Loucy (cell line): ENCODE results near the gene KCNF1.

Experiments used
- H2AFZ ChIP-seq: fragments of 200-600 bp; sonication (generic); 2 replicates; pipeline ENCODE4 v1.6.0; 2016; ENCODE audit warnings: antibody characterized with exemption, mild to moderate bottlenecking, low read length, moderate library complexity
- H3F3A ChIP-seq: fragments of 200-600 bp; 2 replicates; pipeline ENCODE4 v1.6.0; 2016; ENCODE audit warnings: antibody characterized with exemption, low read depth, mild to moderate bottlenecking
- H3K27me3 ChIP-seq: fragments of 200-600 bp; sonication (generic); 2 replicates; pipeline ENCODE4 v1.6.1; 2014; ENCODE audit warnings: low read length, mild to moderate bottlenecking; ENCODE audit not compliant: insufficient read depth, poor library complexity, severe bottlenecking
- H3K36me3 ChIP-seq: fragments of 200-600 bp; sonication (generic); 2 replicates; pipeline ENCODE4 v1.6.1; 2016; ENCODE audit warnings: low read length; ENCODE audit not compliant: insufficient read depth
- H3K4me1 ChIP-seq: fragments of 200-600 bp; sonication (generic); 2 replicates; pipeline ENCODE4 v1.5.1; 2014; ENCODE audit warnings: low read length, mild to moderate bottlenecking; ENCODE audit not compliant: insufficient read depth, poor library complexity, severe bottlenecking
- H3K4me2 ChIP-seq: fragments of 200-600 bp; sonication (generic); 2 replicates; pipeline ENCODE4 v1.6.0; 2014; ENCODE audit warnings: antibody characterized with exemption, low read length, low read depth, mild to moderate bottlenecking; ENCODE audit not compliant: poor library complexity, severe bottlenecking
- H3K4me3 ChIP-seq: fragments of 200-600 bp; sonication (generic); 2 replicates; pipeline ENCODE4 v1.5.1; 2014; ENCODE audit warnings: low read length, mild to moderate bottlenecking, mixed read lengths; ENCODE audit not compliant: poor library complexity, severe bottlenecking
- H3K79me2 ChIP-seq: fragments of 200-600 bp; sonication (generic); 2 replicates; pipeline ENCODE4 v1.6.1; 2014; ENCODE audit warnings: low read length; ENCODE audit not compliant: insufficient read depth
- H3K9ac ChIP-seq: fragments of 200-600 bp; sonication (generic); 2 replicates; pipeline ENCODE4 v1.6.0; 2014; ENCODE audit warnings: mild to moderate bottlenecking, low read depth, low read length, moderate library complexity; ENCODE audit not compliant: poor library complexity, severe bottlenecking
- H3K9me2 ChIP-seq: fragments of 200-600 bp; sonication (generic); replicated peaks from 2 replicates; pipeline ENCODE4 v1.6.1; 2016; ENCODE audit warnings: low read depth, low read length, mixed read lengths
- H3K9me3 ChIP-seq: fragments of 200-600 bp; sonication (generic); 2 replicates; pipeline ENCODE4 v1.6.1; 2014; ENCODE audit warnings: mild to moderate bottlenecking, antibody characterized with exemption, low read length, low read depth; ENCODE audit not compliant: insufficient read depth
- H4K20me1 ChIP-seq: fragments of 200-600 bp; sonication (generic); 2 replicates; pipeline ENCODE4 v1.6.0; 2014; ENCODE audit warnings: antibody characterized with exemption, low read length, mild to moderate bottlenecking; ENCODE audit not compliant: insufficient read depth, poor library complexity, severe bottlenecking
- EZH2phosphoT487 ChIP-seq: fragments of 200-600 bp; IDR thresholded peaks from 2 replicates; pipeline ENCODE4 v1.6.1; 2018; ENCODE audit warnings: antibody characterized with exemption, mild to moderate bottlenecking, moderate library complexity, borderline replicate concordance
- TF ChIP-seq, protein P1 (sequence below): fragments of 200-600 bp; sonication (generic); conservative IDR thresholded peaks from 2 replicates; pipeline ENCODE4 v1.5.1; 2014; ENCODE audit warnings: mild to moderate bottlenecking, antibody characterized with exemption, low read length

KCNF1 gene

DNA sequence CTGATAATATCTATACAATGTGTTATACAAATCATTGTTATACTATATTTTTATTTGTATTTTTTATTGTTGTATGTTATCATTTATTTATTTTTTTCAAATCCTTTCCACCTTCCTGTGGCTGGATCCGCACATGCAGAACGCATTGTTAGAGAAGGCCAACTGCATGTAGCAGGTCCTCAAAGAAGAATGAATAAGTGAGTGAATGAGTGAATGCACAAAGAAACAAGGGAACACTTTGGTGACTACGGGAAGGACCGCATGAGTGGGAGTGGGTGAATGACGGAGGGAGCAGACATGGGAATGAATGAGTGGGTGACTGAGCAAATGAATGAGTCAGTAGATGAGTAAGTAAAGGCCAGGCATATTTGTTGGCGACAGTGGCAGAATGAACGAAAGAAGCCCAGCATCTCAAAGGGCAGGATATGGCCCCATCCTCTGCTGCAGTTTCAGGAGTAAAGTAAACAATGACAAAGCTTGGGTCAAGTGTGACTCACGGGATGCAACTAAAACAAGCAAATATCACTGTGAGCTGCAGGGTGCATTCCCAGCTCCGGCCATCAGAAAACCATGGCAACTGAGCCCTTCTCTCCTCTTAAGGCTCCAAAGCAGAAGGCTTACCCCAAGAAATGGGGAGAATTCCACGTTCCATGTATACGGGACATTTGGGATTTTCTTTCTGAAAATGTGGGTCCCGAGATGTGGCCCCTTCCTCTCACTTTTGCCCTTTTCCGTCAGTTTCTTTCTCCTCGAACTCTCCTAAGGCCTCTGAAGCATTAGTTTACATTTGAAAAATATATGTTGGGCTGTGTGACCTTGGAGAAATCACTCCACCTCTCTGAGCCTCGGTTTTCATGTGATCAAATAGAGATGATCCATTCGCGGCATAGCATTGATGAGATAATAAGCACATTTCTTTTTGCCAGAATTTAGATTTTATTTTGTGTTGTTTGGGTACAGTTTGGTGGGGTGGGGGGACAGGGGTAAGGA is 24.5 kb downstream of the KCNF1 start:
- no peak overlapping the region for H2AFZ ChIP-seq
- no peaks in the 10 kb centered on the region for H3K79me2 ChIP-seq
- H3F3A ChIP-seq, result no peaks in the 10 kb centered on the region
- H3K9me3 ChIP-seq, result 0 out of 2 replicates have a peak, but pooled peaks cover 4% of the 10 kb centered on the region
- H3K27me3 ChIP-seq, result no peaks in the 10 kb centered on the region
- TF ChIP-seq, protein P1, sequence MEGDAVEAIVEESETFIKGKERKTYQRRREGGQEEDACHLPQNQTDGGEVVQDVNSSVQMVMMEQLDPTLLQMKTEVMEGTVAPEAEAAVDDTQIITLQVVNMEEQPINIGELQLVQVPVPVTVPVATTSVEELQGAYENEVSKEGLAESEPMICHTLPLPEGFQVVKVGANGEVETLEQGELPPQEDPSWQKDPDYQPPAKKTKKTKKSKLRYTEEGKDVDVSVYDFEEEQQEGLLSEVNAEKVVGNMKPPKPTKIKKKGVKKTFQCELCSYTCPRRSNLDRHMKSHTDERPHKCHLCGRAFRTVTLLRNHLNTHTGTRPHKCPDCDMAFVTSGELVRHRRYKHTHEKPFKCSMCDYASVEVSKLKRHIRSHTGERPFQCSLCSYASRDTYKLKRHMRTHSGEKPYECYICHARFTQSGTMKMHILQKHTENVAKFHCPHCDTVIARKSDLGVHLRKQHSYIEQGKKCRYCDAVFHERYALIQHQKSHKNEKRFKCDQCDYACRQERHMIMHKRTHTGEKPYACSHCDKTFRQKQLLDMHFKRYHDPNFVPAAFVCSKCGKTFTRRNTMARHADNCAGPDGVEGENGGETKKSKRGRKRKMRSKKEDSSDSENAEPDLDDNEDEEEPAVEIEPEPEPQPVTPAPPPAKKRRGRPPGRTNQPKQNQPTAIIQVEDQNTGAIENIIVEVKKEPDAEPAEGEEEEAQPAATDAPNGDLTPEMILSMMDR, result no peak
- TF ChIP-seq EZH2phosphoT487, result no peak
- no peaks in the 10 kb centered on the region for H3K4me1 ChIP-seq
- no peaks in the 10 kb centered on the region for H3K9me2 ChIP-seq
- H4K20me1 ChIP-seq, result no peaks in the 10 kb centered on the region
- H3K36me3 ChIP-seq, result no peaks in the 10 kb centered on the region
- H3K9ac ChIP-seq, result no peak overlapping the region
- H3K4me3 ChIP-seq, result no peak overlapping the region
- no peak overlapping the region for H3K4me2 ChIP-seq

- no peaks in the 10 kb centered on the region for H3K9me2 ChIP-seq
- H4K20me1 ChIP-seq, result no peaks in the 10 kb centered on the region
- H3K9ac ChIP-seq, result no peak overlapping the region
- H3K9me3 ChIP-seq, result 0 out of 2 replicates have a peak, but pooled peaks cover 4% of the 10 kb centered on the region
- no peaks in the 10 kb centered on the region for H3K27me3 ChIP-seq
- no peaks in the 10 kb centered on the region for H3K79me2 ChIP-seq
- H3K4me2 ChIP-seq, result no peak overlapping the region
- no peaks in the 10 kb centered on the region for H3K4me1 ChIP-seq
- H2AFZ ChIP-seq, result no peak overlapping the region
- H3K4me3 ChIP-seq, result no peak overlapping the region
- H3K36me3 ChIP-seq, result no peaks in the 10 kb centered on the region
- H3F3A ChIP-seq, result no peaks in the 10 kb centered on the region
- TF ChIP-seq EZH2phosphoT487, result no peak
- TF ChIP-seq, protein P1, result no peak
Measured at GRCh38 chr2:10939058-10939457, 27.3 kb downstream of the KCNF1 start.

- Histone ChIP-seq H3K27me3 (no peaks in the 10 kb centered on the region), H2AFZ (no peak overlapping the region), H3K9ac (no peak overlapping the region), H3K4me1 (no peaks in the 10 kb centered on the region), H3K9me3 (0 out of 2 replicates have a peak, but pooled peaks cover 4% of the 10 kb centered on the region), H3K9me2 (no peaks in the 10 kb centered on the region), H3K4me2 (no peak overlapping the region), H3F3A (no peaks in the 10 kb centered on the region), H3K79me2 (no peaks in the 10 kb centered on the region), H3K36me3 (no peaks in the 10 kb centered on the region), H3K4me3 (no peak overlapping the region), H4K20me1 (no peaks in the 10 kb centered on the region)
- TF ChIP-seq, protein P1, result no peak
- TF ChIP-seq EZH2phosphoT487, result no peak
Measured at GRCh38 chr2:10940596-10940995, 28.9 kb downstream of the KCNF1 start.
